NCI-H82 treated with DMSO at 0.1 percent for 48 hours (cell line): ENCODE results near the gene SLC24A3.
A peak's percentile ranks its signal among the peaks of the same experiment; 100 is the strongest.

Experiments used
- DNase-seq: peaks from one replicate; lab custom pipeline; 2025; ENCODE audit not compliant: unreplicated experiment; lab: John Stamatoyannopoulos, UW

Gene SLC24A3

DNA sequence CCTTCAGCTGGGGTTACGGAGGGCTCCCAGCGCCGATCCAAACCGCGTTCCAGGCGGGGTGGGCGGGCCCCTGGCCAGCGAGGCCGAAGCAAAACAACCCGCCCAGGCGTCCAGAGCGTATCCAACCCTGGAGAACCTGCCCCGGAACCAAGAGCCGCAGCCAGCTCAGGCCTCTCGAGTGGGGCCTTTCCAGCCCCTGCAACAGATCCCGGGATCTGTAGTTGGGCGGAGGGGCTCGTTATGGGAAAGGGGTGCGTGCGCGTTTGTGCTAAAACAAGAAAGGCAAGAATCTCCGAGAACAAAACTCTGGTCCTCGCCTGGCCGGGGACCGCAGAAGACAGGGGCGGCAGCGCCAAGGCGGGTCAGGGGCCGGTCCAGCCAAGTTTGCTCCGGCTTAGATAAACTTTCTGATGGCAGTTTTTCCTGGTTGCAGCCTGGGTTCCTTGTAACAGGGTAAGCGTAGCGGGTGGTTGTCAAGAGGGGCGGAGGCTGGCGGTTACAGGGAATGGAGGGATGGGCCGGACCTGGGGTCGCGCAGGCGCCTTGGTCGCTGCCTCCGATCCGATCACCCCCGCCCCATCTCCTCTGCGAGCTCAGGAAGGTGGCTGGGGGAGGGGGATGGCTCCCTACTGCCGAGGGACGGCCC is 545.2 kb downstream of the SLC24A3 start:
- peak; percentile 73 for DNase-seq

DNA sequence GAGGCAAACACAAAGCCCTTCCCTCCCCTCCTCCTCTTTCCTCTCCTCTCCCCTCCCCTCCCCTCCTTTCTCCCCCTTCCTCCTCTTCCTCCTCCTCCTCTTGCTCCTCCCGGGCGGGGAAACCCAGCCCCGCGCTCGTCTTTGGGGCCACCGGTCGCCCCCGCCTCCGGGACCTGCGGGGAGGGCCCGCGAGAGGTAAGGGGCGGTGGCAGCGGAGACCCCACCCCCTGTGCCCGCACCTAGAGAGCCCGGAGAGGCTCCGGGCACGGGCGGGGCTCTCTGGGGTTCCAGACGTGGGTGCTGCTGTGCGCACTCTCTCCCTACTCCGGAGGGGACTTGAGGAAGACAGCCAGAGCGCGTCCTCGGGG is 545.7 kb downstream of the SLC24A3 start, which contains the start of gene RIN2:
TSS of gene RIN2 (plus strand) at position 126 of the 368 bp plus-strand sequence. CDS start 131,344 bp downstream, outside the sequence.
- DNase-seq = peak; percentile 71

- peak; percentile 81 for DNase-seq
Measured at GRCh38 chr20:19758501-19759331, 546.3 kb downstream of the SLC24A3 start.

GRCh38 chr20:19760371-19760721 is 547.9 kb downstream of the SLC24A3 start:
- no peak for DNase-seq

DNA sequence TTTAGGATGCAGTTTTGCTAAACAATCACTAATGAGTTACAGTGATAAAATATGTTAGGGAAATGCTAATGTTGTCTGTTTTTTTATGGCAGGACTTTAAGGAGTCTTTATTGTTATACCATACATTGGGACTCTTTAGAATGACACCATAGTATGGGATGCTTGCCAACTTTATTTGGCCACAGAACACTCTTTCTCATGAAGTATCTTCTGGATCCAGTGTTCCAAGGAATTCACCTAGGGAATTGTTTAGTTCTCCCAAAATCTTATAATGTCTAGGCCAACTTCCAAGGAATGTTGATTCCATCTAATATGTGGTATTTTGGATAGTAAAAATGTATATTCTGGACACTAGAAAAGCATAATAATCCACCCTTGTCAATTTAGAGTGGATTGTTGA is 548.9 kb downstream of the SLC24A3 start:
- DNase-seq = no peak

- no peak for DNase-seq
Measured at GRCh38 chr20:19761841-19762240, 549.4 kb downstream of the SLC24A3 start.

GRCh38 chr20:19764207-19764606 is 551.8 kb downstream of the SLC24A3 start:
- DNase-seq = no peak

GRCh38 chr20:19765266-19765665 is 552.8 kb downstream of the SLC24A3 start:
- DNase-seq = no peak

- peak; percentile 82 for DNase-seq
Measured at GRCh38 chr20:19765913-19766312, 553.5 kb downstream of the SLC24A3 start.

- no peak for DNase-seq
Measured at GRCh38 chr20:19767070-19767469, 554.6 kb downstream of the SLC24A3 start.

DNA sequence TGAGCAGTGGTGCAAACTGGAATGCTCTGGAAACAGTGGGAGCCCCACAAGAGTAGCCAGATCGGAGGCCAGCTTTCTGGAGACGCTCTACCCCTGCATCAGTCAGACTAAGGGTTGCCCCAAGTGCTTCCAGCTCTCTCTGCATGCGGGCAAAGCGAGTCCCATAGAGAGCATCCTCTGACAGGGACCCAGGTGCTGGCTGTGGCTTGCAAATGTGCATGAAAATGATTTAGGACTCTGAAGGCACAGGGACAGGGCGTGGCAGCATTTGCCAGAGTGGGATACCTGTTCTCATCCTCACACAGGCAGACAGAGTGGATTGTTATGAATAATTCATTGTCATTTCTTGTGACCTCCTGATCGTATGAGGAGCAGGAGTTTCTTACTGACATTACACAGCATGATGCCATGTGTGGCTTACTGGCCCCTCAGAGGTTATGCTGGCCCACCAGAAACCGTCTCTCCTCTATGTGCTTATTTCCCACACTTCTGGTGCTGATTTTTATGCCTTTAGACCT is 555.9 kb downstream of the SLC24A3 start:
- no peak for DNase-seq

- no peak for DNase-seq
Measured at GRCh38 chr20:19769507-19769906, 557.1 kb downstream of the SLC24A3 start.

DNA sequence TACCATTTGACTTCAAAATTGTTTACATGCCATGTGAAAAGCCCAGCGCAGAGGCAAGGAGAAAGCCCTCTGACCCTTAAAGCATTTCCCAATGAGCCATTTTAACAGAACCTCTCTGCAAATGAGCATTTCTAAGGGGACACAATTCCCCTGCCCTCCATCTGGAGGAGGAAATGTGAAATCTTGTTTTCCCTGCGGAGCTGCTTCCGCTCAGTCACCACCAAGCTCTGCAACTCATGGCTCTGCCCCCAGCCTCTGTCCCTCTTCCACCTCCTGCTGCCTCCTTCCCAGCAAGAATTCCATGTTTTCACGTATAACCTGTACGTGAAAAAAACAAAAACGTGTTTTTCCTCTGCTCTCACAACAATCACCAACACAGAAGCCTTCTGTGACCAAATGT is 557.9 kb downstream of the SLC24A3 start:
- DNase-seq = peak; percentile 24

- DNase-seq = peak; percentile 53
Measured at GRCh38 chr20:19771031-19771430, 558.6 kb downstream of the SLC24A3 start.
